ENCODE results near the gene HSD17B2.

Gene HSD17B2

DNA sequence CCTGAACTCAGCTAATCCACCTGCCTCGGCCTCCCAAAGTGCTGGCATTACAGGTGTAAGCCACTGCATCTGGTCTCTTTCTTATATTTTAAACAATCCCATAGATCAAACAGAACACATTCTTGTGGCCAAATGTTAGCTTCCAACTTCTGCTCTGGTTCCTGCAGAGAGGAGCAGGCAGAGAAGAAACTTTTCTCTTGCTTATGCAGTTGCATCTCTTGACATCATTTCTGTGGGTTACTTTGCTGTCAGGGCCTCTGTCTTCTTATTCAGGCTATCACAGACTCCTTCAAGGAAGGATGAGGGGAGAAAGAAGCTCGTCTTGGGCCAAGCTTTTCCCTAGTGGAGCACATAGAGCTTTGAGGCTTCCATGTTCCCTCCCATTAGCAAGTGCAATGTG, 7.8 kb downstream of the HSD17B2 start:
- no peaks in the 10 kb centered on the region for H3K9me3 ChIP-seq (ENCODE audit: control extremely low read depth in 1 of 5, control insufficient read depth in 4 of 5, insufficient read depth in 2 of 5, low read depth in 1 of 5, low read length in 4 of 5)
- H3K36me3 ChIP-seq (ENCODE audit: control insufficient read depth in 4 of 4, insufficient read depth in 4 of 4, low read length in 3 of 4), result no peaks in the 10 kb centered on the region
- peaks cover 0 to 9% (median 3%) of the 10 kb centered on the region in 5 experiments for H3K27me3 ChIP-seq (replicated peaks in 2 of 5; ENCODE audit: control insufficient read depth in 4 of 5, insufficient read depth in 5 of 5, low read length in 4 of 5)
- H3K4me3 ChIP-seq (ENCODE audit: control insufficient read depth in 1 of 7, extremely low read depth in 1 of 7, insufficient read depth in 4 of 7, low read depth in 2 of 7, low read length in 6 of 7), result no peak overlapping the region
- CTCF ChIA-PET, result no interaction called here
- H3K27ac ChIP-seq (ENCODE audit: insufficient read depth in 1 of 2, low read depth in 1 of 2, low read length in 2 of 2, poor library complexity in 1 of 2, severe bottlenecking in 2 of 2), result no peak overlapping the region
- no peaks in the 10 kb centered on the region for H3K4me1 ChIP-seq (ENCODE audit: control extremely low read depth in 1 of 4, control insufficient read depth in 4 of 4, insufficient read depth in 4 of 4, low read length in 3 of 4)
- 100% methylated on average over 2 of the region's 2 CpGs for WGBS (ENCODE audit: insufficient coverage)
- POLR2A ChIA-PET, result no interaction called here
- no peak for DNase-seq

- no peak overlapping the region for H3K27ac ChIP-seq (ENCODE audit: insufficient read depth in 1 of 2, low read depth in 1 of 2, low read length in 2 of 2, poor library complexity in 1 of 2, severe bottlenecking in 2 of 2)
These were observed 8.9 kb downstream of the HSD17B2 start for GRCh38 chr16:82043680-82044584.

DNA sequence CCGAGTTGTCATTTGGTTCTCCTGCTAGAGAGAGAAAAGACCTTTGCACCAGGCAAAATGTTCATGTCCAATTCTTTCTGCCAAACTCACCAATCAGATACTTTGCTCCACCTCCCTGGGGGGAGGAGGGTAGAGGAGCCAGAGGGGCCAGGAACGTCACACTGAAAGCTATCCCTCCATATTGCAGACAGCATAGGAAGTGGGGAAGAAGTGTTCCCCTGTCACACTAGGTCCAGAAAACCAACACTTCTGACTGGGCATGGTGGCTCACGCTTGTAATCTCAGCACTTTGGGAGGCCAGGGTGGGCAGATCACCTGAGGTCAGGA, 9.5 kb downstream of the HSD17B2 start:
- Histone ChIP-seq H3K4me1 (ENCODE audit: control extremely low read depth in 1 of 4, control insufficient read depth in 4 of 4, insufficient read depth in 4 of 4, low read length in 3 of 4) (no peaks in the 10 kb centered on the region), H3K27me3 (replicated peaks in 2 of 5; ENCODE audit: control insufficient read depth in 4 of 5, insufficient read depth in 5 of 5, low read length in 4 of 5) (peaks cover 0 to 4% (median 3%) of the 10 kb centered on the region in 5 experiments), H3K9me3 (ENCODE audit: control extremely low read depth in 1 of 5, control insufficient read depth in 4 of 5, insufficient read depth in 2 of 5, low read depth in 1 of 5, low read length in 4 of 5) (no peaks in the 10 kb centered on the region), H3K4me3 (ENCODE audit: control insufficient read depth in 1 of 7, extremely low read depth in 1 of 7, insufficient read depth in 4 of 7, low read depth in 2 of 7, low read length in 6 of 7) (no peak overlapping the region), H3K27ac (ENCODE audit: insufficient read depth in 1 of 2, low read depth in 1 of 2, low read length in 2 of 2, poor library complexity in 1 of 2, severe bottlenecking in 2 of 2) (no peak overlapping the region), H3K36me3 (ENCODE audit: control insufficient read depth in 4 of 4, insufficient read depth in 4 of 4, low read length in 3 of 4) (no peaks in the 10 kb centered on the region)
- WGBS (ENCODE audit: insufficient coverage), result no CpG with 5 or more reads among the region's 3 CpGs
- ChIA-PET POLR2A (no interaction called here), CTCF (interaction anchor here (1.7 kb wide), 1 partner anchor 10 kb away, joined by 3 read pairs; no protein-coding TSS in a partner anchor)
- no peak for DNase-seq

More at GRCh38 chr16:82043680-82044584, 8.9 kb downstream of the HSD17B2 start:
- Histone ChIP-seq H3K36me3 (ENCODE audit: control insufficient read depth in 4 of 4, insufficient read depth in 4 of 4, low read length in 3 of 4) (no peaks in the 10 kb centered on the region), H3K4me3 (ENCODE audit: control insufficient read depth in 1 of 7, extremely low read depth in 1 of 7, insufficient read depth in 4 of 7, low read depth in 2 of 7, low read length in 6 of 7) (no peak overlapping the region), H3K9me3 (ENCODE audit: control extremely low read depth in 1 of 5, control insufficient read depth in 4 of 5, insufficient read depth in 2 of 5, low read depth in 1 of 5, low read length in 4 of 5) (no peaks in the 10 kb centered on the region), H3K4me1 (ENCODE audit: control extremely low read depth in 1 of 4, control insufficient read depth in 4 of 4, insufficient read depth in 4 of 4, low read length in 3 of 4) (no peaks in the 10 kb centered on the region), H3K27me3 (replicated peaks in 2 of 5; ENCODE audit: control insufficient read depth in 4 of 5, insufficient read depth in 5 of 5, low read length in 4 of 5) (peaks cover 0 to 6% (median 3%) of the 10 kb centered on the region in 5 experiments)
- POLR2A ChIA-PET, result no interaction called here
- CTCF ChIA-PET, result interaction anchor here (1.7 kb wide), 1 partner anchor 10 kb away, joined by 3 read pairs; no protein-coding TSS in a partner anchor
- WGBS (ENCODE audit: insufficient coverage), result 90% methylated on average over 4 of the region's 6 CpGs
- DNase-seq, result no peak

DNA sequence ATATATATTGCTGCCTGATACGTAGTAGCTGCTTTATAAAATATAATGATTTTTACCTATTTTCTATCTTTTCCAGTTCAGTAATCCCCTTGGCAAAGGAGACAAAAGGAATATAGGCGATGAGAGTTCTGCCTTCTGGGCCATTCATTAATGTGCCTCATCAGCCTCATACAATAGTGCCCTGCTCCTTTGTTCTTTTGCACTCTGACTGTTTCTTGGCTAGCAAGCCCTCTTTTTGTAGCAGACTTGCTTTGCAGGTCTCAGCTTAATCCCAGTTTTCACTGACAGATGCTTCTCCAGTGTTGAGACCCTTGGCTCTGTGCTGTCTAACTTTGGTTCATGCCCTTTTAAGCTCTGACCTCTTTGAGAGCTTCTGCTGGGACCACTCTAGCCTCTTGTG, 10.4 kb downstream of the HSD17B2 start:
- WGBS (ENCODE audit: insufficient coverage), result 90% methylated on average over 1 of the region's 2 CpGs
- DNase-seq, result no peak
- Histone ChIP-seq H3K4me1 (ENCODE audit: control extremely low read depth in 1 of 4, control insufficient read depth in 4 of 4, insufficient read depth in 4 of 4, low read length in 3 of 4) (no peaks in the 10 kb centered on the region), H3K27me3 (replicated peaks in 2 of 5; ENCODE audit: control insufficient read depth in 4 of 5, insufficient read depth in 5 of 5, low read length in 4 of 5) (peaks cover 0 to 6% (median 3%) of the 10 kb centered on the region in 5 experiments), H3K27ac (ENCODE audit: insufficient read depth in 1 of 2, low read depth in 1 of 2, low read length in 2 of 2, poor library complexity in 1 of 2, severe bottlenecking in 2 of 2) (no peak overlapping the region), H3K9me3 (ENCODE audit: control extremely low read depth in 1 of 5, control insufficient read depth in 4 of 5, insufficient read depth in 2 of 5, low read depth in 1 of 5, low read length in 4 of 5) (no peaks in the 10 kb centered on the region), H3K4me3 (ENCODE audit: control insufficient read depth in 1 of 7, extremely low read depth in 1 of 7, insufficient read depth in 4 of 7, low read depth in 2 of 7, low read length in 6 of 7) (no peak overlapping the region), H3K36me3 (ENCODE audit: control insufficient read depth in 4 of 4, insufficient read depth in 4 of 4, low read length in 3 of 4) (no peaks in the 10 kb centered on the region)
- ChIA-PET CTCF (interaction anchor here (1.7 to 1.8 kb wide), 2 partner anchors 11 to 16 kb away, joined by 3 to 5 read pairs; no protein-coding TSS in a partner anchor), POLR2A (no interaction called here)

DNA sequence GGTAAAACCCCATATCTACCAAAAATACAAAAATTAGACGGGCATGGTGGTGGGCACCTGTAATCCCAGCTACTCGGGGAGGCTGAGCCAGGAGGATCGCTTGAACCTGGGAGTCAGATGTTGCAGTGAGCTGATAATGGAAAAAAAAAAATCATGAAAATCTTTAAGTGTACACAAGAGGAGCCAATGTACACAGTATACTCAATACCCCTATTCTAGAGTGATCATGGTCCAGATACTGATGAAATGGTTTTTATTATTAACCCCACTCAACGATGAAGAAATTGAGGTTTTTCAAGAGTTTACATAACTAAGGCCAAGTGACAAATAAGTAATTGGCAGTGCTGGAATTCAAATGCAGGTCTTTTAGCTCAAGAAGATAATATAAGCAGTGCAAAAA, 11.5 kb downstream of the HSD17B2 start:
- H3K27ac ChIP-seq (ENCODE audit: insufficient read depth in 1 of 2, low read depth in 1 of 2, low read length in 2 of 2, poor library complexity in 1 of 2, severe bottlenecking in 2 of 2), result no peak overlapping the region
- ChIA-PET POLR2A (no interaction called here), CTCF (interaction anchor here (1.8 kb wide), 1 partner anchor 15 kb away, joined by 5 read pairs; no protein-coding TSS in a partner anchor)
- H3K4me3 ChIP-seq (ENCODE audit: control insufficient read depth in 1 of 7, extremely low read depth in 1 of 7, insufficient read depth in 4 of 7, low read depth in 2 of 7, low read length in 6 of 7), result no peak overlapping the region
- no peaks in the 10 kb centered on the region for H3K36me3 ChIP-seq (ENCODE audit: control insufficient read depth in 4 of 4, insufficient read depth in 4 of 4, low read length in 3 of 4)
- H3K9me3 ChIP-seq (ENCODE audit: control extremely low read depth in 1 of 5, control insufficient read depth in 4 of 5, insufficient read depth in 2 of 5, low read depth in 1 of 5, low read length in 4 of 5), result no peaks in the 10 kb centered on the region
- H3K27me3 ChIP-seq (replicated peaks in 2 of 5; ENCODE audit: control insufficient read depth in 4 of 5, insufficient read depth in 5 of 5, low read length in 4 of 5), result peaks cover 0 to 6% (median 3%) of the 10 kb centered on the region in 5 experiments
- WGBS (ENCODE audit: insufficient coverage), result 100% methylated on average over 1 of the region's 4 CpGs
- H3K4me1 ChIP-seq (ENCODE audit: control extremely low read depth in 1 of 4, control insufficient read depth in 4 of 4, insufficient read depth in 4 of 4, low read length in 3 of 4), result no peaks in the 10 kb centered on the region
- DNase-seq, result no peak

GRCh38 chr16:82046941-82047340, 11.9 kb downstream of the HSD17B2 start:
- Histone ChIP-seq H3K27ac (ENCODE audit: insufficient read depth in 1 of 2, low read depth in 1 of 2, low read length in 2 of 2, poor library complexity in 1 of 2, severe bottlenecking in 2 of 2) (no peak overlapping the region), H3K36me3 (ENCODE audit: control insufficient read depth in 4 of 4, insufficient read depth in 4 of 4, low read length in 3 of 4) (no peaks in the 10 kb centered on the region), H3K4me3 (ENCODE audit: control insufficient read depth in 1 of 7, extremely low read depth in 1 of 7, insufficient read depth in 4 of 7, low read depth in 2 of 7, low read length in 6 of 7) (no peak overlapping the region), H3K27me3 (replicated peaks in 2 of 5; ENCODE audit: control insufficient read depth in 4 of 5, insufficient read depth in 5 of 5, low read length in 4 of 5) (peaks cover 0 to 6% (median 3%) of the 10 kb centered on the region in 5 experiments), H3K9me3 (ENCODE audit: control extremely low read depth in 1 of 5, control insufficient read depth in 4 of 5, insufficient read depth in 2 of 5, low read depth in 1 of 5, low read length in 4 of 5) (no peaks in the 10 kb centered on the region), H3K4me1 (ENCODE audit: control extremely low read depth in 1 of 4, control insufficient read depth in 4 of 4, insufficient read depth in 4 of 4, low read length in 3 of 4) (no peaks in the 10 kb centered on the region)
- no peak for DNase-seq
- CTCF ChIA-PET, result interaction anchor here (1.8 kb wide), 1 partner anchor 14 kb away, joined by 5 read pairs; no protein-coding TSS in a partner anchor
- POLR2A ChIA-PET, result no interaction called here
- 78% methylated on average over 1 of the region's 2 CpGs for WGBS (ENCODE audit: insufficient coverage)

DNA sequence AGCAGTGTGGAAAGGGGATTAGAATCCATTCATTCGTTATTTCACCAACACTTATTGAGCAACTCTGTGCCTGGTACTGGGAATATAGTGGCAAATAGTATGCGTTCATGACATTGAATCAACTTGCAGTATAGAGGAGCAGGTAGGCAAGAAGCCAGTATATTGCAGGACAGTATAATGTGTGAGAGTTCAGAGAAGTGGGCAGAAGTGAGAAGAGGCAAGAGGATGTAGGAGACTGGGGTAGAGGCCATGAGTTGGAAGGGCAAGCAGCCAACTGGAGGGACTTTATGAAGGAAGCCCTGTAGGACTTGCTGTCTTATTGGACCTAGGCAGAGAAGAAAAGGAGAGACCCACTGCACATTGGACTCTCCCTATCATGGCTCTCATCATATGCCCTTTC, 12.3 kb downstream of the HSD17B2 start:
- POLR2A ChIA-PET, result no interaction called here
- Histone ChIP-seq H3K36me3 (ENCODE audit: control insufficient read depth in 4 of 4, insufficient read depth in 4 of 4, low read length in 3 of 4) (no peaks in the 10 kb centered on the region), H3K27ac (ENCODE audit: insufficient read depth in 1 of 2, low read depth in 1 of 2, low read length in 2 of 2, poor library complexity in 1 of 2, severe bottlenecking in 2 of 2) (no peak overlapping the region), H3K9me3 (ENCODE audit: control extremely low read depth in 1 of 5, control insufficient read depth in 4 of 5, insufficient read depth in 2 of 5, low read depth in 1 of 5, low read length in 4 of 5) (no peaks in the 10 kb centered on the region), H3K4me3 (ENCODE audit: control insufficient read depth in 1 of 7, extremely low read depth in 1 of 7, insufficient read depth in 4 of 7, low read depth in 2 of 7, low read length in 6 of 7) (no peak overlapping the region), H3K27me3 (replicated peaks in 2 of 5; ENCODE audit: control insufficient read depth in 4 of 5, insufficient read depth in 5 of 5, low read length in 4 of 5) (peaks cover 0 to 6% (median 3%) of the 10 kb centered on the region in 5 experiments), H3K4me1 (ENCODE audit: control extremely low read depth in 1 of 4, control insufficient read depth in 4 of 4, insufficient read depth in 4 of 4, low read length in 3 of 4) (no peaks in the 10 kb centered on the region)
- no peak for DNase-seq
- CTCF ChIA-PET, result interaction anchor here (1.8 kb wide), 1 partner anchor 14 kb away, joined by 5 read pairs; no protein-coding TSS in a partner anchor
- 100% methylated on average over 1 of the region's 2 CpGs for WGBS (ENCODE audit: insufficient coverage)

Data from common myeloid progenitor, CD34-positive (primary cell).